Panc1 (cell line): Measurements from ENCODE around the gene CTCFL. TPM values are rescaled to one million over a fixed set of nuclear protein-coding genes. Genes with fewer than 3 reads are reported as not detected.

Source experiments
- ATAC-seq: fragments of 200-7000 bp; cut with Tn5 transposase; 2 replicates; pipeline ENCODE4 v1.9.1; 2020; ENCODE audit warnings: mild to moderate bottlenecking, moderate library complexity
- BruUV-seq: library from RNA; stranded (reverse); fragments of 400-500 nt; replicated peaks from 2 replicates; lab custom pipeline; 2021; lab: Mats Ljungman, UMichigan
- CTCF ChIA-PET: fragments of 300-600 bp; sonication (Branson Sonifier 250); formaldehyde crosslinking; loops from one replicate; lab custom pipeline; 2022; ENCODE audit warnings: antibody characterized with exemption; lab: Charles Lee
- POLR2A ChIA-PET: fragments of 300-600 bp; sonication (Branson Sonifier 250); formaldehyde crosslinking; loops from one replicate; lab custom pipeline; 2022; ENCODE audit warnings: antibody characterized with exemption; lab: Charles Lee
- DNase-seq: peaks from one replicate; pipeline ENCODE4 v3.0.0-alpha.2; 2010; ENCODE audit warnings: low read depth, low spot score
- H3K27ac ChIP-seq: 2 replicates; pipeline ENCODE4 v1.5.1; 2011; ENCODE audit warnings: mild to moderate bottlenecking, low read length, inconsistent platforms
- H3K27me3 ChIP-seq: fragments of 200-500 bp; sonication (Bioruptor generic); 2 replicates; pipeline ENCODE4 v1.6.0; 2014; ENCODE audit warnings: low read length, inconsistent platforms; ENCODE audit not compliant: control insufficient read depth, insufficient read depth
- H3K36me3 ChIP-seq: fragments of 200-500 bp; sonication (Bioruptor generic); 2 replicates; pipeline ENCODE4 v1.5.1; 2014; ENCODE audit warnings: inconsistent platforms, mild to moderate bottlenecking, low read length, moderate library complexity; ENCODE audit not compliant: control insufficient read depth, insufficient read depth
- H3K4me1 ChIP-seq: 2 replicates; pipeline ENCODE4 v1.5.1; 2011; ENCODE audit warnings: inconsistent platforms, mild to moderate bottlenecking, low read length, moderate library complexity; ENCODE audit not compliant: control insufficient read depth, insufficient read depth
- H3K4me3 ChIP-seq, 2 experiments: 2 replicates each; pipeline ENCODE4 v1.5.1; 2011 to 2012; ENCODE audit warnings: low read depth in 2 of 2, low read length in 2 of 2, mild to moderate bottlenecking in 2 of 2, inconsistent platforms in 1 of 2, moderate library complexity in 1 of 2
- H3K9me3 ChIP-seq: fragments of 200-500 bp; sonication (Bioruptor generic); 2 replicates; pipeline ENCODE4 v1.5.1; 2014; ENCODE audit warnings: low read depth, mild to moderate bottlenecking, inconsistent platforms, low read length, moderate library complexity; ENCODE audit not compliant: control insufficient read depth, insufficient read depth
- CTCF ChIP-seq: fragments of 450-650 bp; IDR thresholded peaks from 2 replicates; pipeline ENCODE4 v1.5.1; 2017; ENCODE audit warnings: mild to moderate bottlenecking
- POLR2AphosphoS5 ChIP-seq: IDR thresholded peaks from 2 replicates; pipeline ENCODE4 v1.6.1; 2012; ENCODE audit warnings: mild to moderate bottlenecking, low read depth, low read length, moderate library complexity
- REST ChIP-seq, 2 experiments: IDR thresholded peaks; 2 replicates each; pipeline ENCODE4 v1.6.1; 2011 to 2012; ENCODE audit warnings: low read depth in 2 of 2, control low read depth in 1 of 2, low read length in 1 of 2, mild to moderate bottlenecking in 1 of 2, moderate library complexity in 1 of 2; ENCODE audit not compliant: insufficient read depth in 1 of 2
- SIN3A ChIP-seq: IDR thresholded peaks from 2 replicates; pipeline ENCODE4 v1.6.1; 2012; ENCODE audit warnings: low read depth, mild to moderate bottlenecking, low read length, moderate library complexity, borderline replicate concordance; ENCODE audit not compliant: insufficient read depth
- TCF7L2 ChIP-seq: IDR thresholded peaks from 2 replicates; pipeline ENCODE4 v1.6.1; 2011; ENCODE audit warnings: mild to moderate bottlenecking, low read depth, low read length, inconsistent platforms
- in situ Hi-C: cut with HindIII; loops from 2 replicates; pipeline ENCODE4 v1.10.0; 2016; ENCODE audit warnings: low sequenced_read_pairs, low pct_unique_long_range_greater_than_20kb
- intact Hi-C: fragments of 100-400 bp; cut with micrococcal nuclease; formaldehyde crosslinking; loops from one replicate; pipeline ENCODE4 v1.10.0; 2022; ENCODE audit not compliant: unreplicated experiment
- total RNA-seq: library from RNA; stranded (reverse); gene quantifications from one replicate; pipeline ENCODE4 v1.2.1, GENCODE V29; 2021; ENCODE audit not compliant: unreplicated experiment

The CTCFL gene
- total RNA-seq, 1 experiment from 2014 or later = 0.05 TPM

GRCh38 chr20:57553376-57554018, 28.6 kb upstream of the CTCFL start:
- H3K27ac ChIP-seq = no peak overlapping the region
- ATAC-seq (no peak), DNase-seq (no peak)
- no peaks in the 10 kb centered on the region for H3K9me3 ChIP-seq
- no peaks in the 10 kb centered on the region for H3K36me3 ChIP-seq
- no peaks in the 10 kb centered on the region for H3K4me1 ChIP-seq
- CTCF ChIA-PET = no interaction called here
- POLR2A ChIA-PET = no interaction called here
- H3K4me3 ChIP-seq = no peak overlapping the region
- TF ChIP-seq CTCF (no peak), TCF7L2 (no peak), SIN3A (no peak), POLR2AphosphoS5 (no peak), REST (IDR thresholded peaks at IDR 0.05; ENCODE audit: insufficient read depth in 1 of 2, low read depth in 2 of 2, low read length in 1 of 2) (no peak)
- in situ Hi-C loops = no loop called here
- BruUV-seq = no TSS peak
- H3K27me3 ChIP-seq = peaks cover 9% of the 10 kb centered on the region
- intact Hi-C loops = no loop called here

- TF ChIP-seq CTCF (no peak), POLR2AphosphoS5 (no peak), REST (IDR thresholded peaks at IDR 0.05; ENCODE audit: insufficient read depth in 1 of 2, low read depth in 2 of 2, low read length in 1 of 2) (no peak), SIN3A (no peak), TCF7L2 (no peak)
- Histone ChIP-seq H3K36me3 (no peaks in the 10 kb centered on the region), H3K4me1 (no peaks in the 10 kb centered on the region), H3K27me3 (peaks cover 4% of the 10 kb centered on the region), H3K27ac (no peak overlapping the region), H3K4me3 (no peak overlapping the region), H3K9me3 (no peaks in the 10 kb centered on the region)
- in situ Hi-C loops = no loop called here
- ATAC-seq = no peak
- CTCF ChIA-PET = no interaction called here
- POLR2A ChIA-PET = no interaction called here
- intact Hi-C loops = no loop called here
- BruUV-seq = no TSS peak
- no peak for DNase-seq
These were observed 27.5 kb upstream of the CTCFL start for GRCh38 chr20:57552471-57552870.
